ENCODE data around the gene TMEM123. TPM values are rescaled to one million over a fixed set of nuclear protein-coding genes. Genes with fewer than 3 reads are reported as not detected.

The TMEM123 gene
- total RNA-seq, 1 experiment from 2014 or later, result 116 TPM

- ATAC-seq (no peak), DNase-seq (ENCODE audit: low spot score) (no peak)
- H3K4me1 Mint-ChIP-seq, result peaks cover 12% of the 10 kb centered on the region
- peaks cover 4% of the 10 kb centered on the region for H3K9me3 Mint-ChIP-seq
- no peak overlapping the region for H3K27ac Mint-ChIP-seq
- no peaks in the 10 kb centered on the region for H3K27me3 Mint-ChIP-seq (ENCODE audit: low read depth)
- H3K4me3 Mint-ChIP-seq, result no peak overlapping the region
- POLR2A ChIA-PET, result no interaction called here
- CTCF ChIA-PET, result no interaction called here
- TF ChIP-seq E2F5 (CRISPR knock-in tag; IDR thresholded peaks at IDR 0.05), result no peak
- no peak for TF ChIP-seq PRDM15 (CRISPR knock-in tag; IDR thresholded peaks at IDR 0.05)
- TF ChIP-seq MLX (CRISPR knock-in tag; IDR thresholded peaks at IDR 0.05), result no peak
- TF ChIP-seq ZMAT4 (CRISPR knock-in tag; IDR thresholded peaks at IDR 0.05), result no peak
- no peak for TF ChIP-seq ATF1 (CRISPR knock-in tag; IDR thresholded peaks at IDR 0.05)
- TF ChIP-seq ZNF317 (CRISPR knock-in tag; IDR thresholded peaks at IDR 0.05; ENCODE audit: borderline replicate concordance, low read depth), result no peak
- TF ChIP-seq USF1 (CRISPR knock-in tag; IDR thresholded peaks at IDR 0.05), result no peak
- H3K36me3 Mint-ChIP-seq, result peaks cover 14% of the 10 kb centered on the region
Observed at GRCh38 chr11:102423936-102424335, 28.6 kb downstream of the TMEM123 start.

GRCh38 chr11:102422817-102423712, 29.5 kb downstream of the TMEM123 start:
- ChIA-PET POLR2A (no interaction called here), CTCF (interaction anchor here (0.8 kb wide), 1 partner anchor 81 kb away, joined by 3 read pairs; no protein-coding TSS in a partner anchor)
- no peak for DNase-seq (ENCODE audit: low spot score)
- H3K4me1 Mint-ChIP-seq, result peaks cover 8% of the 10 kb centered on the region
- H3K27ac Mint-ChIP-seq, result no peak overlapping the region
- peak; percentile 32; the same call in 1 of the 2 replicates for ATAC-seq
- peaks cover 13% of the 10 kb centered on the region for H3K9me3 Mint-ChIP-seq
- H3K27me3 Mint-ChIP-seq (ENCODE audit: low read depth), result no peaks in the 10 kb centered on the region
- H3K4me3 Mint-ChIP-seq, result no peak overlapping the region
- peaks cover 17% of the 10 kb centered on the region for H3K36me3 Mint-ChIP-seq
- TF ChIP-seq CBFB (CRISPR knock-in tag; IDR thresholded peaks at IDR 0.05; ENCODE audit: low read depth), result no peak
- TF ChIP-seq CTCF (IDR thresholded peaks at IDR 0.05), result no peak
- no peak for TF ChIP-seq MAX (CRISPR knock-in tag; IDR thresholded peaks at IDR 0.05)
- TF ChIP-seq ZNF263 (CRISPR knock-in tag; IDR thresholded peaks at IDR 0.05; ENCODE audit: low read depth), result no peak
- TF ChIP-seq NR2C2 (CRISPR knock-in tag; IDR thresholded peaks at IDR 0.05), result no peak
- no peak for TF ChIP-seq GTF2I (CRISPR knock-in tag; conservative IDR thresholded peaks at IDR 0.05)
- no peak for TF ChIP-seq MYBL2 (CRISPR knock-in tag; IDR thresholded peaks at IDR 0.05)
- no peak for TF ChIP-seq USF1 (CRISPR knock-in tag; IDR thresholded peaks at IDR 0.05)
- TF ChIP-seq NFATC4 (CRISPR knock-in tag; IDR thresholded peaks at IDR 0.05), result no peak
- TF ChIP-seq EMX1 (CRISPR knock-in tag; IDR thresholded peaks at IDR 0.05), result no peak
- TF ChIP-seq RELA (CRISPR knock-in tag; IDR thresholded peaks at IDR 0.05; ENCODE audit: borderline replicate concordance), result no peak
- TF ChIP-seq ZNF532 (CRISPR knock-in tag; IDR thresholded peaks at IDR 0.05; ENCODE audit: borderline replicate concordance), result no peak
- no peak for TF ChIP-seq ZMAT4 (CRISPR knock-in tag; IDR thresholded peaks at IDR 0.05)
- no peak for TF ChIP-seq ZNF423 (CRISPR knock-in tag; IDR thresholded peaks at IDR 0.05)
